C4-2B (cell line): ENCODE data around the gene RASD2.

Source experiments
- CTCF ChIP-seq: fragments of 450-650 bp; conservative IDR thresholded peaks from 2 replicates; pipeline ENCODE4 v1.5.1; 2017; ENCODE audit warnings: mild to moderate bottlenecking
- ZFX ChIP-seq: fragments of 450-650 bp; IDR thresholded peaks from 2 replicates; pipeline ENCODE4 v1.6.1; 2017

- TF ChIP-seq CTCF (no peak), ZFX (no peak)
These were observed 49.1 kb downstream of the RASD2 start for GRCh38 chr22:35589756-35590093.
